ENCODE measurements around the gene KLHL25. TPM values are rescaled to one million over a fixed set of nuclear protein-coding genes. Genes with fewer than 3 reads are reported as not detected.
A peak's percentile ranks its signal among the peaks of the same experiment; 100 is the strongest.

Gene KLHL25
- 3.1 and 3.7 TPM in 2 replicates for total RNA-seq

GRCh38 chr15:85794598-85795336 lies at the start of gene KLHL25:
TSS of gene KLHL25 (minus strand) at chr15:85794925. CDS start at chr15:85769810, 25,115 bp downstream.

Small RNA genes lying within 50 kb of the gene (small RNA-seq; reads per million reads assigned to genes)
- not detected for gene AC021739.1
- 1.5 reads per million, percentile 70 among the genes with 10 or more reads in this experiment for gene MIR1276
- not detected for gene MIR548AP
- not detected for gene RNU6-231P
